Measurements from ENCODE around the gene PAM16. TPM values are rescaled to one million over a fixed set of nuclear protein-coding genes. Genes with fewer than 3 reads are reported as not detected.

The PAM16 gene
- total and polyA plus RNA-seq, 4 donors, result 14.0 to 70.5 (median 29.6) TPM

- TF ChIP-seq RXRA (IDR thresholded peaks at IDR 0.05) (no peak), MAX (IDR thresholded peaks at IDR 0.05) (no peak), CTCF (IDR thresholded peaks at IDR 0.05; ENCODE audit: low read depth, low read length, missing input control) (no peak)
Measured at GRCh38 chr16:4328782-4329775, 22.0 kb downstream of the PAM16 start (continued).

- TF ChIP-seq, protein P1, sequence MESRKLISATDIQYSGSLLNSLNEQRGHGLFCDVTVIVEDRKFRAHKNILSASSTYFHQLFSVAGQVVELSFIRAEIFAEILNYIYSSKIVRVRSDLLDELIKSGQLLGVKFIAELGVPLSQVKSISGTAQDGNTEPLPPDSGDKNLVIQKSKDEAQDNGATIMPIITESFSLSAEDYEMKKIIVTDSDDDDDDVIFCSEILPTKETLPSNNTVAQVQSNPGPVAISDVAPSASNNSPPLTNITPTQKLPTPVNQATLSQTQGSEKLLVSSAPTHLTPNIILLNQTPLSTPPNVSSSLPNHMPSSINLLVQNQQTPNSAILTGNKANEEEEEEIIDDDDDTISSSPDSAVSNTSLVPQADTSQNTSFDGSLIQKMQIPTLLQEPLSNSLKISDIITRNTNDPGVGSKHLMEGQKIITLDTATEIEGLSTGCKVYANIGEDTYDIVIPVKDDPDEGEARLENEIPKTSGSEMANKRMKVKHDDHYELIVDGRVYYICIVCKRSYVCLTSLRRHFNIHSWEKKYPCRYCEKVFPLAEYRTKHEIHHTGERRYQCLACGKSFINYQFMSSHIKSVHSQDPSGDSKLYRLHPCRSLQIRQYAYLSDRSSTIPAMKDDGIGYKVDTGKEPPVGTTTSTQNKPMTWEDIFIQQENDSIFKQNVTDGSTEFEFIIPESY (IDR thresholded peaks at IDR 0.05), result no peak
- TF ChIP-seq EGR1 (IDR thresholded peaks at IDR 0.05; ENCODE audit: low read depth in 2 of 2) (peak; percentile 65 to 66), HNF4A (conservative IDR thresholded peaks at IDR 0.05) (peak in 1 of 2 donors; percentile 9), ATF3 (IDR thresholded peaks at IDR 0.05) (no peak), JUND (IDR thresholded peaks at IDR 0.05) (no peak), HNF4G (IDR thresholded peaks at IDR 0.05) (no peak), FOXA1 (IDR thresholded peaks at IDR 0.05) (no peak), YY1 (IDR thresholded peaks at IDR 0.05) (peak; percentile 1), TAF1 (conservative IDR thresholded peaks at IDR 0.05) (no peak), GABPA (IDR thresholded peaks at IDR 0.05 in 1 of 2, conservative IDR thresholded peaks at IDR 0.05 in 1 of 2) (no peak), SP1 (IDR thresholded peaks at IDR 0.05) (peak; percentile 58), CTCF (IDR thresholded peaks at IDR 0.05; ENCODE audit: low read depth, low read length, missing input control) (peak; percentile 53), NR2F2 (IDR thresholded peaks at IDR 0.05) (peak; percentile 87), MAX (IDR thresholded peaks at IDR 0.05) (no peak), RAD21 (IDR thresholded peaks at IDR 0.05) (peak; percentile 79 to 83), FOXA2 (IDR thresholded peaks at IDR 0.05) (no peak), RXRA (IDR thresholded peaks at IDR 0.05) (peak; percentile 75 to 84)
- TF ChIP-seq, protein P2, sequence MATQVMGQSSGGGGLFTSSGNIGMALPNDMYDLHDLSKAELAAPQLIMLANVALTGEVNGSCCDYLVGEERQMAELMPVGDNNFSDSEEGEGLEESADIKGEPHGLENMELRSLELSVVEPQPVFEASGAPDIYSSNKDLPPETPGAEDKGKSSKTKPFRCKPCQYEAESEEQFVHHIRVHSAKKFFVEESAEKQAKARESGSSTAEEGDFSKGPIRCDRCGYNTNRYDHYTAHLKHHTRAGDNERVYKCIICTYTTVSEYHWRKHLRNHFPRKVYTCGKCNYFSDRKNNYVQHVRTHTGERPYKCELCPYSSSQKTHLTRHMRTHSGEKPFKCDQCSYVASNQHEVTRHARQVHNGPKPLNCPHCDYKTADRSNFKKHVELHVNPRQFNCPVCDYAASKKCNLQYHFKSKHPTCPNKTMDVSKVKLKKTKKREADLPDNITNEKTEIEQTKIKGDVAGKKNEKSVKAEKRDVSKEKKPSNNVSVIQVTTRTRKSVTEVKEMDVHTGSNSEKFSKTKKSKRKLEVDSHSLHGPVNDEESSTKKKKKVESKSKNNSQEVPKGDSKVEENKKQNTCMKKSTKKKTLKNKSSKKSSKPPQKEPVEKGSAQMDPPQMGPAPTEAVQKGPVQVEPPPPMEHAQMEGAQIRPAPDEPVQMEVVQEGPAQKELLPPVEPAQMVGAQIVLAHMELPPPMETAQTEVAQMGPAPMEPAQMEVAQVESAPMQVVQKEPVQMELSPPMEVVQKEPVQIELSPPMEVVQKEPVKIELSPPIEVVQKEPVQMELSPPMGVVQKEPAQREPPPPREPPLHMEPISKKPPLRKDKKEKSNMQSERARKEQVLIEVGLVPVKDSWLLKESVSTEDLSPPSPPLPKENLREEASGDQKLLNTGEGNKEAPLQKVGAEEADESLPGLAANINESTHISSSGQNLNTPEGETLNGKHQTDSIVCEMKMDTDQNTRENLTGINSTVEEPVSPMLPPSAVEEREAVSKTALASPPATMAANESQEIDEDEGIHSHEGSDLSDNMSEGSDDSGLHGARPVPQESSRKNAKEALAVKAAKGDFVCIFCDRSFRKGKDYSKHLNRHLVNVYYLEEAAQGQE (IDR thresholded peaks at IDR 0.05), result no peak
- Histone ChIP-seq H3K4me1 (ENCODE audit: control insufficient read depth in 4 of 4, insufficient read depth in 4 of 4, low read length in 3 of 4) (peaks cover 5 to 34% (median 11%) of the 10 kb centered on the region in 4 donors), H3K9ac (ENCODE audit: low read depth in 1 of 2, low read length in 2 of 2) (peak overlapping the region in 1 of 2 donors; percentile 60), H3K4me3 (ENCODE audit: low read depth in 1 of 3, low read length in 3 of 3) (peak overlapping the region in 2 of 3 donors; percentile 24 to 49), H3K36me3 (ENCODE audit: control insufficient read depth in 4 of 4, insufficient read depth in 3 of 4, low read depth in 1 of 4, low read length in 3 of 4) (no peaks in the 10 kb centered on the region), H3K9me3 (ENCODE audit: control insufficient read depth in 4 of 4, low read length in 3 of 4) (no peaks in the 10 kb centered on the region), H3K27me3 (ENCODE audit: control insufficient read depth in 4 of 4, insufficient read depth in 4 of 4, low read length in 3 of 4) (no peaks in the 10 kb centered on the region), H3K27ac (ENCODE audit: low read depth in 1 of 2, low read length in 2 of 2) (peak overlapping the region; percentile 25 to 76)
- 9% methylated on average over 30 of the region's 30 CpGs for WGBS
- DNase-seq (ENCODE audit: low spot score), result peak; percentile 72
Measured at GRCh38 chr16:4328046-4328781, 22.9 kb downstream of the PAM16 start.
